ENCODE measurements around the gene CST2. TPM values are rescaled to one million over a fixed set of nuclear protein-coding genes. Genes with fewer than 3 reads are reported as not detected.

Gene CST2, protein sequence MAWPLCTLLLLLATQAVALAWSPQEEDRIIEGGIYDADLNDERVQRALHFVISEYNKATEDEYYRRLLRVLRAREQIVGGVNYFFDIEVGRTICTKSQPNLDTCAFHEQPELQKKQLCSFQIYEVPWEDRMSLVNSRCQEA
- polyA plus RNA-seq (2012; ENCODE audit: insufficient read depth, insufficient read length, low read depth) = not detected

DNA sequence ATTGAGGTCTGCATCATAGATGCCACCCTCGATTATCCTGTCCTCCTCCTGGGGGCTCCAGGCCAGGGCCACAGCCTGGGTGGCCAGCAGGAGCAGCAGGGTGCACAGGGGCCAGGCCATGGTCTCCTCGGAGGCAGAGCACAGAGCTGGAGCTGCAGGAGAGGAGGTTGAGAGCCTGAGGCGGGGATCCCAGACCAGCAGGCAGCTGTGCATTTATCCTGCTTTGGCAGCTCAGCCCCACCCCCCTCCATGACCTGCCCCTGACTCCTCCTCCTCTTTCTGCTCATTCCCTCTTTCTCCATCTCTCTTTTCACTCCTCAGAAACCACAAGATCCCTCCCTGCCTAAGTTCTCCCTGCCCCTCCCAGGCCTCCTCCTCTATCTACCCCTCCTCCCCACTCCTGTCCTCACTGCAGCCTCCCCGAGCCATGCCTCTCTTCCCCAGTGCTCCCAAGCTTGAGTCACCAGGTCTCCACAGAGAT is at the start of gene CST2:
Gene CST2, minus strand, starts transcription at position 189 of the 481 bp plus-strand sequence. Its CDS starts 69 bp downstream, at position 120.
- TF ChIP-seq, protein P1, sequence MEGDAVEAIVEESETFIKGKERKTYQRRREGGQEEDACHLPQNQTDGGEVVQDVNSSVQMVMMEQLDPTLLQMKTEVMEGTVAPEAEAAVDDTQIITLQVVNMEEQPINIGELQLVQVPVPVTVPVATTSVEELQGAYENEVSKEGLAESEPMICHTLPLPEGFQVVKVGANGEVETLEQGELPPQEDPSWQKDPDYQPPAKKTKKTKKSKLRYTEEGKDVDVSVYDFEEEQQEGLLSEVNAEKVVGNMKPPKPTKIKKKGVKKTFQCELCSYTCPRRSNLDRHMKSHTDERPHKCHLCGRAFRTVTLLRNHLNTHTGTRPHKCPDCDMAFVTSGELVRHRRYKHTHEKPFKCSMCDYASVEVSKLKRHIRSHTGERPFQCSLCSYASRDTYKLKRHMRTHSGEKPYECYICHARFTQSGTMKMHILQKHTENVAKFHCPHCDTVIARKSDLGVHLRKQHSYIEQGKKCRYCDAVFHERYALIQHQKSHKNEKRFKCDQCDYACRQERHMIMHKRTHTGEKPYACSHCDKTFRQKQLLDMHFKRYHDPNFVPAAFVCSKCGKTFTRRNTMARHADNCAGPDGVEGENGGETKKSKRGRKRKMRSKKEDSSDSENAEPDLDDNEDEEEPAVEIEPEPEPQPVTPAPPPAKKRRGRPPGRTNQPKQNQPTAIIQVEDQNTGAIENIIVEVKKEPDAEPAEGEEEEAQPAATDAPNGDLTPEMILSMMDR (IDR thresholded peaks at IDR 0.05; ENCODE audit: low read depth, low read length) = no peak
- Histone ChIP-seq H3K9me3 (no peaks in the 10 kb centered on the region), H3K4me1 (no peaks in the 10 kb centered on the region), H3K4me3 (ENCODE audit: low read depth, low read length) (no peak within 1 kb of the TSS), H3K36me3 (no peaks in the 10 kb centered on the region), H3K27me3 (no peaks in the 10 kb centered on the region)
- no peak for DNase-seq

DNA sequence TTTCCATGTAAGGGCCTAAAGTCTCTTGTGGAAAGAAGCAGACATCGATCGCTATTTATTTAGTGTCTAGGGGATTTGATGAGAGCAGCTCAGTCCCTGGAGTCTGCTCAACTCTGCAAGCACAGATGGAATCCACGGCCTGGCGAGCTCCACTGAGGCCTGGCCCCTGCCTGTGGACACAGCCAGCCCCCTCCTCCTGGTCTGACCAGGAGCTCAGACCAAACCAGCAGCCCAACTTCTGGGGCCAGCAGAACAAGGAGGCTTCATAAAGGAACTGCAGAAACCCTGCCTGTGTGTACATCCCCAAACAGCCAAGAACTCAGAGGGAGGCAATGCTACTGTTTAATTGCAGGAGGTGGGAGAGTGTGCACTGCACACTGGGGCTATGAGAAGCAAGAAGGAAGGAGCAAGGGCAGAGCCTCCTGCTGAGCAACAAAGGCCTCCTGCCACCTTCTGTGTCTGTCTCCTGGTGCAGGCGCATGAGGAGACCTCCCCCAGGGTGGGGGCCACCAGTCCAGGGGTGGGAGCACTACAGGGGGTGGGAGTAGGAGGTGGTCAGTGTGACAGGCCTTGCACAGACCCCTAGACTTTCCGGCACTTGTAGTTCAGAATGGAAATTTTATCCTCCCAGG is 49.2 kb upstream of the CST2 start:
- DNase-seq = no peak
- no peaks in the 10 kb centered on the region for H3K36me3 ChIP-seq
- no peaks in the 10 kb centered on the region for H3K4me1 ChIP-seq
- TF ChIP-seq, protein P1 (IDR thresholded peaks at IDR 0.05; ENCODE audit: low read depth, low read length) = no peak
- H3K4me3 ChIP-seq (ENCODE audit: low read depth, low read length) = no peak overlapping the region
- no peaks in the 10 kb centered on the region for H3K27me3 ChIP-seq
- H3K9me3 ChIP-seq = no peaks in the 10 kb centered on the region

DNA sequence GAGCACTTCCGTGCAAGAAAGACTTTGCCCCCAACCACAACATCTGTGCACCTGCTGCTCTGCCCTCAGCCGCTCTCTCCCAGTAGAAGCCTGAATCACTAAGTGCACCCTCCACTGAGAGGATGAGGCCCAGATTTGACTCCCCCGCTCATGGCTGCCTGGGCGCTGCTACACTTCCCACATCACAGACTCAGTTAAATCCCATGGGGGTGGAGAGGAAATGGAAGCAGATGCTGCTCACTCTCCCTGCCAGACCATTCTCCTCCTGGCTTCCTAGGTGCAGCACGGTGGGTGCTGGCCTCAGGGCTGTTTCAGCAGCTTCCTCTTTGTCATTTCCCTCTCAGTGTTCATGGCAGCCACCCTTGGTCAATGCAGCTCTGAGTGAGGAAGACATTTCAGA is 48.2 kb upstream of the CST2 start:
- Histone ChIP-seq H3K4me1 (no peaks in the 10 kb centered on the region), H3K9me3 (no peaks in the 10 kb centered on the region), H3K36me3 (no peaks in the 10 kb centered on the region), H3K4me3 (ENCODE audit: low read depth, low read length) (no peak overlapping the region), H3K27me3 (no peaks in the 10 kb centered on the region)
- TF ChIP-seq, protein P1 (IDR thresholded peaks at IDR 0.05; ENCODE audit: low read depth, low read length) = no peak
- no peak for DNase-seq

DNA sequence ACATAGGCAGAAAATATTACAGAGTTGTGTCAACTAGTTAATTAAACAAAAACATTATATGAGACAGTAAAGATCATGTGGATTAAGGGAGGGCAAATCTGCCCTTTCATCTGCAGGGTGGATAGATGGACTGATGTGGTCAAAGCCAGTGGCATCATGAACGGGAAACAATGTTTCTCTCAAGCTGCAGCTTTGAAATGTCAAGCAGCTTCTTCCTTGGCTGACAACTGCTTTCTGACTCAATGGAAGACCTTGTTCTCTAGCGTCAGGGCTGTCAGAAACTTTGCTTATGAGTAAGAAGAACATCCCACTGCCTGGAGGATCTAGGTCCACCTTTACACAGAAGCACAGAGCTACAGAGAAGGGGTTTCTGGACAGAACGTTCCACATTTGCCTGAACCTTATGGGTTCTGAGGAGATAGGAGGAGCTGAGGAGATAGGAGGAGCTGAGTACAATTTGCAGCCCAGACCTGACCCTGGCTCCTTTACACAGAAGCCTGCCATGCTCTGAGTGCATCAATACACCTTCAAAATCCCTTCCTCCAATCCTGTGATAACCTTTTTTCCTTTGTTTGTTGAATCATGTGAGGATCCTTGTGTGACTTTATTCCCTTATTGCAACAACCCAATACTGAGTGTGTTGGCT is 47.0 kb upstream of the CST2 start:
- no peaks in the 10 kb centered on the region for H3K9me3 ChIP-seq
- H3K36me3 ChIP-seq = no peaks in the 10 kb centered on the region
- no peaks in the 10 kb centered on the region for H3K4me1 ChIP-seq
- TF ChIP-seq, protein P1 (IDR thresholded peaks at IDR 0.05; ENCODE audit: low read depth, low read length) = no peak
- no peak overlapping the region for H3K4me3 ChIP-seq (ENCODE audit: low read depth, low read length)
- no peak for DNase-seq
- no peaks in the 10 kb centered on the region for H3K27me3 ChIP-seq

DNA sequence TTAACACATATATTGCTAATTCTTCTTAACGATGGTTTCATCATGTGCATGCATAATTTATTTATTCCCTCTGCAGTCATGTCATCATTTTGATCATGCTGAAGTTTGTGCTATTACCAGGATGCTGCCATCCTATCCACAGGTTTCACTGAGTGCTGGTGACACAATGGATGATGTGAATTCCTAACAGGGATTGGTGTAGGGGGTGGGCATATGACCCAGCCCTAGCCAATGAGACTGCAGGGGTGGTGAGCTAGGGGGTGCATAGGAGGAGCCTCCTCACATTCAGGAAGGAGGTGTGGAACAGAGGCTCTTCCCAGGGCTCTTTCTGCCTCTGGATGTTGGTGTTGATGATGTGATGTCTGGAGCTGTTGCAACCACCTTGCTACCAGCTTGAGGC is 45.5 kb upstream of the CST2 start:
- TF ChIP-seq, protein P1 (IDR thresholded peaks at IDR 0.05; ENCODE audit: low read depth, low read length) = no peak
- Histone ChIP-seq H3K4me3 (ENCODE audit: low read depth, low read length) (no peak overlapping the region), H3K9me3 (no peaks in the 10 kb centered on the region), H3K36me3 (no peaks in the 10 kb centered on the region), H3K27me3 (no peaks in the 10 kb centered on the region), H3K4me1 (no peaks in the 10 kb centered on the region)
- DNase-seq = no peak

DNA sequence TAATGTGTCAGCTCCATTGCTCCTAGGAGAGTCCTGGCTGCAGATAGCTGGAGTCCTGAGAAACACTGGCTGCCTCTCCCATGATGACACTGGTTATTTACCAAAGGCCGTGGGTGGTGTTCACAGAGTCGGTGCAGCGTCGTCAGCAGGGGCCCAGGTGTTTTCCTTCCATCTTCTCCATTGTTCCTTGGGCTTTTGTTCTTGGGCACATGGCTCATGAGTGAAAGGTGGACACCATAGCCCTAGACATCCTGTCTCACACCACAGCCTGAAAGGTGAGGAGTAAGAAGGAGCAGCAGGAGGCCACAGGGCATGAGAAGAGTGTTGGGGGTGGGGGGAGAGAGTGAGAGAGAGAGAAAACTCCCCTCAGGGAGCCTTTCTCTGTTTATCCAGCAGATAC is 43.9 kb upstream of the CST2 start:
- H3K4me3 ChIP-seq (ENCODE audit: low read depth, low read length) = no peak overlapping the region
- no peak for DNase-seq

More for the DNA sequence above, 43.9 kb upstream of the CST2 start:
- TF ChIP-seq, protein P1 (IDR thresholded peaks at IDR 0.05; ENCODE audit: low read depth, low read length) = no peak
- H3K4me1 ChIP-seq = no peaks in the 10 kb centered on the region
- H3K9me3 ChIP-seq = no peaks in the 10 kb centered on the region
- H3K27me3 ChIP-seq = no peaks in the 10 kb centered on the region
- no peaks in the 10 kb centered on the region for H3K36me3 ChIP-seq
